ENCODE data around the gene BSCL2.
A peak's percentile ranks its signal among the peaks of the same experiment; 100 is the strongest.

The BSCL2 gene

DNA sequence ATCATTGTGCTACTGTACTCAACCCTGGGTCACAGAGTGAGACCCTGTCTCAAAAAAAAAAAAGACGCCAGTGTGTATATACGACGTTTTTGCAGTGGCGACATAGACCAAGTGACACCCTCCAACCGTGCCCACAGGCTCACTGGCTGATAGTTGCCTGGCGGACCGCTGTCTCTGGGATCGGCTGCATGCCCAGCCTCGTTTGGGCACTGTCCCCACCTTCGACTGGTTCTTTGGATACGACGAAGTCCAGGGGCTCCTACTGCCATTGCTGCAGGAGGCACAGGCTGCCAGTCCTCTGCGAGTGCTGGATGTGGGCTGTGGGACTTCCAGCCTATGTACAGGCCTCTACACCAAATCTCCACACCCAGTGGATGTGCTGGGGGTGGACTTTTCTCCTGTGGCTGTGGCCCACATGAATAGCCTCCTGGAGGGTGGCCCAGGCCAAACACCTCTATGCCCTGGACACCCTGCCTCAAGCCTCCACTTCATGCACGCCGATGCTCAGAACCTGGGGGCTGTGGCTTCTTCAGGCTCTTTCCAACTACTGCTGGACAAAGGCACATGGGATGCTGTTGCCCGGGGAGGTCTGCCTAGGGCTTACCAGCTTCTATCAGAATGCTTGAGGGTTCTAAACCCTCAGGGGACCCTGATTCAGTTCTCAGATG lies 40.8 kb downstream of the BSCL2 start:
- Histone ChIP-seq H3K4me1 (ENCODE audit: control insufficient read depth in 1 of 2, insufficient read depth in 1 of 2, low read depth in 1 of 2, low read length in 1 of 2) (peaks cover 28 to 31% of the 10 kb centered on the region in 2 experiments), H3K27ac (peak overlapping the region; percentile 90), H3K4me3 (ENCODE audit: low read depth in 1 of 2, low read length in 1 of 2) (peak overlapping the region; percentile 76 to 96), H3K9me3 (no peaks in the 10 kb centered on the region), H3K27me3 (no peaks in the 10 kb centered on the region), H3K36me3 (peaks cover 14% of the 10 kb centered on the region)
- TF ChIP-seq, protein P1, sequence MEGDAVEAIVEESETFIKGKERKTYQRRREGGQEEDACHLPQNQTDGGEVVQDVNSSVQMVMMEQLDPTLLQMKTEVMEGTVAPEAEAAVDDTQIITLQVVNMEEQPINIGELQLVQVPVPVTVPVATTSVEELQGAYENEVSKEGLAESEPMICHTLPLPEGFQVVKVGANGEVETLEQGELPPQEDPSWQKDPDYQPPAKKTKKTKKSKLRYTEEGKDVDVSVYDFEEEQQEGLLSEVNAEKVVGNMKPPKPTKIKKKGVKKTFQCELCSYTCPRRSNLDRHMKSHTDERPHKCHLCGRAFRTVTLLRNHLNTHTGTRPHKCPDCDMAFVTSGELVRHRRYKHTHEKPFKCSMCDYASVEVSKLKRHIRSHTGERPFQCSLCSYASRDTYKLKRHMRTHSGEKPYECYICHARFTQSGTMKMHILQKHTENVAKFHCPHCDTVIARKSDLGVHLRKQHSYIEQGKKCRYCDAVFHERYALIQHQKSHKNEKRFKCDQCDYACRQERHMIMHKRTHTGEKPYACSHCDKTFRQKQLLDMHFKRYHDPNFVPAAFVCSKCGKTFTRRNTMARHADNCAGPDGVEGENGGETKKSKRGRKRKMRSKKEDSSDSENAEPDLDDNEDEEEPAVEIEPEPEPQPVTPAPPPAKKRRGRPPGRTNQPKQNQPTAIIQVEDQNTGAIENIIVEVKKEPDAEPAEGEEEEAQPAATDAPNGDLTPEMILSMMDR (IDR thresholded peaks at IDR 0.05), result no peak

DNA sequence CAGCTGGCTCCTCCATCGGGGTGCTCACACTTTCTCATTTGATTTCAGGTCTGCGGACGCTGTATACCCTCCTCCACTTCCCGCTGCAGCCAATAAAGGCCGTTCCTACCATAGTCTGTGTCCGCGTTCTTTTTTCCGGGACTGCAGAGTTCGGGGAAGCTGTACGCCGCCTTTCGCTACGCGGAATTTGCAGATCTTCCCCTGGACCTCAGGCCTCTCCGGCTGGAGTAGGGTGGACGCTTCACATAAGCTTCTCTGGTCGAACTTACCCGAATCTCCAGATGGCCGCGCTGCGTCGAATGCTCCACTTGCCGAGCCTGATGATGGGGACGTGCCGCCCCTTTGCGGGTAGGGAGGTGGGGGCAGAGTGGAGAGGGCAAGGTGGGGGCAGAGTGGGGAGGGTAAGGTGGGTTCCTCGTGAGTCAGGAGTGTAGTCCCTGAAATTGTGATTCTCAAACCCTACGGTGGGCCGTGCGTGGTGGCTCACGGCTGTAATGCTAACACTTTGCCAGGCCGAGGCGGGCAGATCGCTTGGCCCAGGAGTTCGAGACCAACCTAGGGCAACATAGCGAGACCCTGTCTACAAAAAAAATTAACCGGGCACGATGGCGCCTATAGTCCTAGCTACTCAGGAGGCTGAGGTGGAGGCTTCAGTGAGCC lies 41.5 kb downstream of the BSCL2 start:
- H3K9me3 ChIP-seq, result no peaks in the 10 kb centered on the region
- no peaks in the 10 kb centered on the region for H3K27me3 ChIP-seq
- TF ChIP-seq, protein P1 (IDR thresholded peaks at IDR 0.05), result no peak
- H3K36me3 ChIP-seq, result peaks cover 14% of the 10 kb centered on the region
- peaks cover 22 to 26% of the 10 kb centered on the region in 2 experiments for H3K4me1 ChIP-seq (ENCODE audit: control insufficient read depth in 1 of 2, insufficient read depth in 1 of 2, low read depth in 1 of 2, low read length in 1 of 2)
- H3K4me3 ChIP-seq (ENCODE audit: low read depth in 1 of 2, low read length in 1 of 2), result peak overlapping the region; percentile 76 to 96
- peak overlapping the region; percentile 90 for H3K27ac ChIP-seq

DNA sequence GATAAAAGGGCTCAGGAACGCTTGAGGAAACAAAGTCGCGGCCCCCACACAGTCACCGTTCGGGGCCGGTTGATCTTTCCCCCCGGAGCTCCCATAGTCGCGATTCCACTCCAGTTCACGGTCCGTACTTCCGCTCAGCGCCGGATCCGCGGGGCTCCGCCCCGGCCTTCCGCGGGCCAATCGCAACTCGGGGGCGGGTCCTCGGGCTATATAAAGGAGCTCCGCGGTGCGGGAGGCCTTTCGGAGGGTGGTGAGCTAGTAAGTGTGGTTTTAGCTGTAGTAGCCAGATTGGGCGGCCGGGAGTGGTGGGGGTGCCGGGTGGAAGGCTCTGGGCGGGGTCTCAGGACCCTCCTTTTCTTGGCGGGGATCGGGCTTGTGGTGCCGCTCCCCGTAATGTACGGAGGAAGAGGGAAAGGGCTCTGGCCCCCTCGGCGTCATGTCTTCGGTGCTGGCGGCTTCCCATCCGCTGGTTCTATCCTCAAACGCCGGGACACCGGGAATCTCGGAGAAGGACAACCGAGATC lies 42.1 kb downstream of the BSCL2 start, which contains the start of the genes C11orf98 and CSKMT:
Gene C11orf98 (minus strand): TSS at position 136 of the 524 bp plus-strand sequence. CDS start 41 bp downstream, at position 95.
Gene CSKMT (plus strand): TSS at position 238 of the 524 bp plus-strand sequence. CDS start 568 bp downstream, outside the sequence.
- Histone ChIP-seq H3K4me1 (ENCODE audit: control insufficient read depth in 1 of 2, insufficient read depth in 1 of 2, low read depth in 1 of 2, low read length in 1 of 2) (peaks cover 22 to 25% of the 10 kb centered on the region in 2 experiments), H3K36me3 (peaks cover 14% of the 10 kb centered on the region)
- TF ChIP-seq, protein P1 (IDR thresholded peaks at IDR 0.05), result no peak

DNA sequence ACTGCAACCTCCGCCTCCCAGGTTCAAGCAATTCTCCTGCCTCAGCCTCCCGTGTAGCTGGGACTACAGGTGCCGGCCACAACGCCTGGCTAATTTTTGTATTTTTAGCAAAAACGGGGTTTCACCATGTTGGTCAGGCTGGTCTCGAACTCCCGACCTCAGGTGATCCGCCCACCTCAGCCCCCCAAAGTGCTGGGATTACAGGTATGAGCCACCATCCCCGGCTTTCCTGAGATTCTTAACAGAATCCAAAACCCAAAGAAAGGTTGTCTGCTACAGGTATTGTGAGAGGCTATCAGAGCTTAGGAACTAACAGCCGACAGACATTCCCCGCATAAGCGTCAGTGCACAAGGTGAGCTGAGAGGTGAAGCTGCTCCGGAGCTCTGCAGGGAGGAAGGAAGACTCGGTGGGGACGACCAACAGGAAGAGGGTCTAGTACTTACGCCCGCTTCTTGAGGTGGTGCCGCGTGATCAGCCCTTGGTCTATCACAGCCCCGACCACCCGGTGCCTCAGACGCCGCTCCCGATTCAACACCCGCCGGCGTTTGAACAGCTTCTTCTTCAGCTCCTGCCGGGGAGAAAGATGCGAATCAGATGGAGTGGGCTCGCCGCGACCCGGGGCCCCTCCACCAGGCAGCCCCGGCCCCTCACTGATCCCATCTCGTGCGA lies 42.7 kb downstream of the BSCL2 start:
- TF ChIP-seq, protein P1 (IDR thresholded peaks at IDR 0.05), result no peak
- Histone ChIP-seq H3K4me1 (ENCODE audit: control insufficient read depth in 1 of 2, insufficient read depth in 1 of 2, low read depth in 1 of 2, low read length in 1 of 2) (peaks cover 22 to 25% of the 10 kb centered on the region in 2 experiments), H3K27ac (peak overlapping the region; percentile 90), H3K9me3 (no peaks in the 10 kb centered on the region), H3K4me3 (ENCODE audit: low read depth in 1 of 2, low read length in 1 of 2) (peak overlapping the region; percentile 76 to 96), H3K27me3 (no peaks in the 10 kb centered on the region), H3K36me3 (peaks cover 14% of the 10 kb centered on the region)

More for the DNA sequence above, 42.1 kb downstream of the BSCL2 start, which contains the start of the genes C11orf98 and CSKMT:
- H3K27ac ChIP-seq, result peak within 1 kb of the TSS; percentile 90
- peak within 1 kb of the TSS; percentile 76 to 96 for H3K4me3 ChIP-seq (ENCODE audit: low read depth in 1 of 2, low read length in 1 of 2)
- H3K27me3 ChIP-seq, result no peaks in the 10 kb centered on the region
- H3K9me3 ChIP-seq, result no peaks in the 10 kb centered on the region

DNA sequence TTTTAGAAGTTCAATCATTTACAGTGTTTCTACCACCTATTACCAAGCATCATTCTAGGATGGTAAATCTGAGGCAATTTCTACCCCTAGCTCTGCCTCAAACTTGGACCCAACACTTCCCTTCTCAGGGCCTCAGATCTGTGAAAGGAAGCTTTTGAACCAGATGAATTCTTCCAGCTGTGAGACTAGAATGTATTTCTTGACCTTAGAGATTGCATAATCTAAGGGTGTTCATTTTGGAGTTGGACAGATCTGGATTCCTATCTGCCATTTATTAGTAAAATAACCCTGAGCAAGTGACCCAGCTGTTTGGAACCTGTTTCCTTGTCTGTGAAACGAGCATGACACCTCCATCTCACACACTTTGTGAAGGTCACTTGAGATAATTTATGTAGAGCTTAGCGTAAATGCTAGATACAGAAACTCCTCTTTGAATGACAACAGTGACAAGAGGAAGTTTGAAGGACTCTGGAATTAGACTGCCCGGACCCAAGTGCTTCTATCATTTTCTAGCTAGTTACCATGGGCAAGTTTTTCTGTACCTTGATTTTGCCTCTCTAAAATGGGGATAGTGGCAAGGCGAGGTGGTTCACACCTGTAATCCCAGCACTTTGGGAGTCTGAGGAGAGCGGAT lies 50.3 kb downstream of the BSCL2 start:
- Histone ChIP-seq H3K4me3 (ENCODE audit: low read depth in 1 of 2, low read length in 1 of 2) (no peak overlapping the region), H3K4me1 (ENCODE audit: control insufficient read depth in 1 of 2, insufficient read depth in 1 of 2, low read depth in 1 of 2, low read length in 1 of 2) (peaks cover 9 to 19% of the 10 kb centered on the region in 2 experiments), H3K27me3 (no peaks in the 10 kb centered on the region), H3K9me3 (no peaks in the 10 kb centered on the region), H3K36me3 (no peaks in the 10 kb centered on the region), H3K27ac (no peak overlapping the region)
- TF ChIP-seq, protein P1 (IDR thresholded peaks at IDR 0.05), result no peak

Data from neutrophil (primary cell).